AG09319 (cell line): ENCODE data around the gene CROCC2.

Experiments used
- DNase-seq: peaks from one replicate; pipeline ENCODE4 v3.0.0-alpha.2; 2010; ENCODE audit warnings: low read depth; ENCODE audit errors: extremely low read depth
- TF ChIP-seq, protein P1 (sequence below): IDR thresholded peaks from 2 replicates; pipeline ENCODE4 v1.5.1; 2011; ENCODE audit warnings: low read depth, mild to moderate bottlenecking, inconsistent platforms, low read length, moderate library complexity

The CROCC2 gene

DNA sequence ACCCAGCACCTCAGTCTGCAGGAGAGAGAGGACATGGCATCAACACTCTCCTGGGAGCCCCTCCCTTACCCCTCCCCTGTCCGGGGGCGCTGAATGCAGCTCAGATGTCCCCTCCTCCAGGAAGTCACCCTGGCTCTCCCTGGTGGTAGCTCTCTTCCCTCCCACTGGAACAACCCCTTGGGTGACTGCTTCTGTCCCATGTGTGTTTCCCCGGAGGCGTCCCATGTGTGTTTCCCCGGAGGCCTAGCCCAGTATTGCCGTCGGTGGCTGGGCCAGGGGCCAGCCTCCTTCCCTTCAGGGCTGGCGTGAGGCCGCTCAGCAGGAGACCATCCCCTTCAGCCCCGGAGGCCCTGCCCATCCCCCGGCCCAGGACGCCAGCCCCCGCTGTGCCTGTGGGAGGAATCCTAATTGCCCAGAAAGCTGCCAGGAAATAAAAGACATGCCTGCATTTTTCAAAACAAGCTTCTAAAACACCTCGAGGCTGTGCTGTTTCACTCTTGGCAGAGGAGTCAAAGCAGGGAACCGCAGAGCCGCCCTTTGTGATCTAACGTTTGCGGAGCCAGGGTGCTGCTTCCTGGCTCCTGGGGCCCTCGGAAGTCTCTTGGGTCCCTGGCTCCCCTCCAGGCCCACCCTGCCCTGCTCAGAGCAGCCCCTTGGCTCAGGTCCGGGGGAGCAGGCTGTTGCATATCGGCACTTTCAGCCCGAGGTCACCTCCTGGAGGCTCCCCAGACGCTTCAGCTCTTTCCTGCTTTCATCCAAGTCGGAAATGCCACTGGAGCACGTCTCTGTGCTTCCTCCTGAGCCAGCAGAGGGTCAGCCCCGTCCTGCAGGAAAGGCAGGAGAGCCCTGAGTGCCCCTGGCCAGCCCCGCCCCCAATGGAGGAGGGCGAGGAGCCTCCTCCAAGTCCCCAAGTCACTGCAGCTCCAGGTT is 103.7 kb downstream of the CROCC2 start:
- TF ChIP-seq, protein P1, sequence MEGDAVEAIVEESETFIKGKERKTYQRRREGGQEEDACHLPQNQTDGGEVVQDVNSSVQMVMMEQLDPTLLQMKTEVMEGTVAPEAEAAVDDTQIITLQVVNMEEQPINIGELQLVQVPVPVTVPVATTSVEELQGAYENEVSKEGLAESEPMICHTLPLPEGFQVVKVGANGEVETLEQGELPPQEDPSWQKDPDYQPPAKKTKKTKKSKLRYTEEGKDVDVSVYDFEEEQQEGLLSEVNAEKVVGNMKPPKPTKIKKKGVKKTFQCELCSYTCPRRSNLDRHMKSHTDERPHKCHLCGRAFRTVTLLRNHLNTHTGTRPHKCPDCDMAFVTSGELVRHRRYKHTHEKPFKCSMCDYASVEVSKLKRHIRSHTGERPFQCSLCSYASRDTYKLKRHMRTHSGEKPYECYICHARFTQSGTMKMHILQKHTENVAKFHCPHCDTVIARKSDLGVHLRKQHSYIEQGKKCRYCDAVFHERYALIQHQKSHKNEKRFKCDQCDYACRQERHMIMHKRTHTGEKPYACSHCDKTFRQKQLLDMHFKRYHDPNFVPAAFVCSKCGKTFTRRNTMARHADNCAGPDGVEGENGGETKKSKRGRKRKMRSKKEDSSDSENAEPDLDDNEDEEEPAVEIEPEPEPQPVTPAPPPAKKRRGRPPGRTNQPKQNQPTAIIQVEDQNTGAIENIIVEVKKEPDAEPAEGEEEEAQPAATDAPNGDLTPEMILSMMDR, result no peak; the same call in none of the 2 replicates
- DNase-seq, result peak; percentile 45

DNA sequence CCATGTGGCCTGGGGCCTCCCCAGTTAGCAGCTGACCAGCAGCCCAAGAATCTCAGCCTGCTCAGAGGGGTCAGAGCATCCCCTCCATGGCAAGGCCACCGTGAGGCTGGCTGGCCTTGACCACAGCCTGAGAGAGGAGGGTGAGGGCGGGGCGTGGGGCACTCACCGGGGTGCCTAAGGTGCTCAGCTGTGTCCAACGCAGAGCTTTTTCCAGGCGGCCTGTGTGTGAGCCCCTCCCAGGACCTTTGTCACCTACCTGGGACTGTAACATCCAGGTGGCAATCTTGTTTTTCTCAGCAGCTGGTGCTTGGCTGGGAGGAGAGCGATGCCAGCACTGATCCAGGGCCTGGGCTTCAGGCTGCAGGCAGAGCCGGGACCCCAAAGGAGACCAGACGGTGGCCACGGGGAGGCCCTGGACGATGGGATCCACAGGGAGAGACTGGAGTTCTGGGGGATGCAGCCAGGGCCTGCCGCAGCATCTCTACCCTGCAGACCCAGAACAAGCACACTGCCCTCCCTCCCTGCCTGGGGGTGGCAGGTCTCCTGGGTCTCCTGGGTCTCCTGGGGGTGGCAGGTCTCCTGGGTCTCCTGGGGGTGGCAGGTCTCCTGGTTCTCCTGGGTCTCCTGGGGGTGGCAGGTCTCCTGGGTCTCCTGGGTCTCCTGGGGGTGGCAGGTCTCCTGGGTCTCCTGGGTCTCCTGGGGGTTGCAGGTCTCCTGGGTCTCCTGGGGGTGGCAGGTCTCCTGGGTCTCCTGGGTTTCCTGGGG is 104.6 kb downstream of the CROCC2 start:
- TF ChIP-seq, protein P1, result no peak
- DNase-seq, result no peak

DNA sequence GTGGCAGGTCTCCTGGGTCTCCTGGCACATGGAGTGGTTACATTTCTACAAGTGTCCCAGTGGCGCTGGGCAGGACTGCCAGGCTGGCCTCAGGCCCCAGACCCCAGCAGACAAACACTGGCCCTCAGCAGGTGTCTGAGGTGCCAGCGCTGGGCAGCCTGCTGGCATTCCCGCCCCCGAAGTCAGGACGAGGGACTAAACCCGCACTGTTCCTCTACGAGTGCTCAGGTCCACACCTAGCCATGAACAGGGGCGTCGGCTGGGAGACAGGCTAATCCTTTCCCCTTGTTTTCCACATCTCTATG is 105.1 kb downstream of the CROCC2 start:
- DNase-seq, result no peak
- TF ChIP-seq, protein P1, result no peak

DNA sequence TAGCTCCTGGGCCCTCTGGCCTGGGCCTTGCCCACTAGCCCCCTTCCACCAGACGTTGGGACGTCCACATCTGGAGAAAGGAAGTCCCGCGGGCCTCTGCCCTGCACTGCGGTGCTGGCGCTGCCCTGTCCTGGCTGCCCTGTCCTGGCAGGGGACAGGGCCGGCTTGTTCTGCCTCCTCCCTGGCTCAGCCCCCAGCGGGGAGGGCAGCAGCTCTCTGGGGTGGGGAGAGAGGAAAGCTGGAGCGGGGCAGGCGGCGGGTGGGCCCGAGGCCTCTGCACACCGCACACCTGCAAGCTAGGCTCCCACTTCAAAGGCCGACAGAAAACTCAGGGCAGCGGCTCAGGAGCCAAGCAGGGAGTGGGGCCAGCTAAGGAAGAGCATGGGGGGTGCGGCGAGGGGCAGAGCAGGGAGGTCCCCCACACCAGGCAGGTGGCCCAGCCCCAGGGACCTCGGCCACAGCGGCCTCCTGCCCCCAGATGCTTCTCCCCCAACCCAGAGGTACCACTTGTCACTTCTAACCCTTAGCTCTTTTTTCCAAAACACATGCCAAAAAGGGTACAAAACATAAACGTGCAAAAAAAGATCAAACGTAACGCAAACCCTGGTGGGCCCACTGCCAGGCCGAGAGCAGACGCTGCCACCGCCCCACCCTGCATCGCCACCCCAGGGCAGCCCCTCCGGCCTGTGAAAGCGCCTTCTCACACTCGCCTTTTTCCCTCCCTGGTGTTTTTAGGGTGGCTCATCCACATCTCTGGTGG is 105.8 kb downstream of the CROCC2 start:
- DNase-seq, result no peak
- TF ChIP-seq, protein P1, result no peak

DNA sequence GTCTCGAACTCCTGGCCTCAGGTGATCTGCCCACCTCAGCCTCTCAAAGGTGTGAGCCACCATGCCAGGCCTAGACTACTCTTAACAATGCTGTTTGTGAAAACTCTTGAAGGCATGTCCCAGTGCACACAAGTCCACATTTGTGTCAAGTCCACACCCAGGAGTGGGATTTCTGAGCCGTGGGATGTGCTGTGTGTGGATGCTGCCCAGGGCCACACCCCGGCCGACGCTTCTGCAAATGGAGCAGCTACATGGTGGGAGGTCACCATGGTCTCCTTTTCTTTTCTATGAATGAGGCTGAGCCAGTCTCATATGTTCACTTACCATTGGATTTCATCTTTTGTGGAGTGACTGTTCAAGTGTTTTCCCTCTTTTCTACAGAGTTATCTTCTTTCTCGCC is 108.1 kb downstream of the CROCC2 start:
- TF ChIP-seq, protein P1, result no peak

DNA sequence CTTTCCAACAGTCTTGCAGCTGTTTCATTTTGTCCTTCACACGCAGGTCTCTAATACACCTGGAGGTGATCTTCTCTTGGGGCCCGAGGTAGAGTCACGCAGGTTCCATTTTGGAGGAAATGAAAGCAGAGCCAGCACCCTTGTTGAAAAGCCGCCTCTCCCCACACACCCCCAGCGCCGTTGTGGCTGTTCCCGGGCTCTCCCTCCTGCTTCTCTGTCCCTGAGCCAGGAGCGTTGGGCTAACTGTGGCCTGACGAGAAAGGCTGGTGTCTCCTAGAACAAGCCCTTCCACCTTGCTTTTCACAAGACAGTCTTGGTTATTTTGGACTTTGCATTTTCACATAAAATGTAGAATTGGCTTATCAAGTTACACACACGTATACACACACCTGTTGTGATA is 108.6 kb downstream of the CROCC2 start:
- TF ChIP-seq, protein P1, result no peak
- no peak for DNase-seq

More for the DNA sequence above, 108.1 kb downstream of the CROCC2 start:
- no peak for DNase-seq
